ENCODE measurements around the gene OPCML. TPM values are rescaled to one million over a fixed set of nuclear protein-coding genes. Genes with fewer than 3 reads are reported as not detected.

OPCML gene
- total RNA-seq, 2 experiments from 2014 or later: not detected

DNA sequence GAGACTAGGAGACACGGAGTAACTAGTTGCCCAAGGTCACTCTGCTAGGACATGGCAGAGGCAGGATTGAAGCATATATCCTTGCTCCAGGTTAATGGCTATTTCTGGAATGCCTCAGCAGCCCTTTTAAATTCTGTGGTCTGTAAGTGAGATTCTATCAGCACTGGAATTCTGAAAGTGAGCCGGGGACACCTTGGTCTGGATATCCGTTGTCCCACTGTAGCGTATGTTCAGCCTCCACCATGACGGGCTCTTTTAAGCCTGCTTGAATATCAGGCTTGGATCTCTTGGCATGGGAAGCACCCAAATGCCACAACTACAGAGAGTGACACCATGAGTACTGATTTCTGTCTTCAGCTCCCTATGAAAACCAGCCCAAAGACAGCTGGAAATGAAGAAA lies 254.4 kb downstream of the OPCML start:
- H3K9me3 Mint-ChIP-seq (ENCODE audit: insufficient read depth): no peaks in the 10 kb centered on the region
- H3K4me3 Mint-ChIP-seq: no peak overlapping the region
- POLR2A ChIA-PET: no interaction called here
- no peaks in the 10 kb centered on the region for H3K27me3 Mint-ChIP-seq (ENCODE audit: low read depth)
- H3K27ac Mint-ChIP-seq: no peak overlapping the region
- no peak for ATAC-seq
- CTCF ChIA-PET: no interaction called here
- H3K36me3 Mint-ChIP-seq (ENCODE audit: low read depth): no peaks in the 10 kb centered on the region
- DNase-seq: no peak
- H3K4me1 Mint-ChIP-seq (ENCODE audit: low read depth): no peaks in the 10 kb centered on the region

DNA sequence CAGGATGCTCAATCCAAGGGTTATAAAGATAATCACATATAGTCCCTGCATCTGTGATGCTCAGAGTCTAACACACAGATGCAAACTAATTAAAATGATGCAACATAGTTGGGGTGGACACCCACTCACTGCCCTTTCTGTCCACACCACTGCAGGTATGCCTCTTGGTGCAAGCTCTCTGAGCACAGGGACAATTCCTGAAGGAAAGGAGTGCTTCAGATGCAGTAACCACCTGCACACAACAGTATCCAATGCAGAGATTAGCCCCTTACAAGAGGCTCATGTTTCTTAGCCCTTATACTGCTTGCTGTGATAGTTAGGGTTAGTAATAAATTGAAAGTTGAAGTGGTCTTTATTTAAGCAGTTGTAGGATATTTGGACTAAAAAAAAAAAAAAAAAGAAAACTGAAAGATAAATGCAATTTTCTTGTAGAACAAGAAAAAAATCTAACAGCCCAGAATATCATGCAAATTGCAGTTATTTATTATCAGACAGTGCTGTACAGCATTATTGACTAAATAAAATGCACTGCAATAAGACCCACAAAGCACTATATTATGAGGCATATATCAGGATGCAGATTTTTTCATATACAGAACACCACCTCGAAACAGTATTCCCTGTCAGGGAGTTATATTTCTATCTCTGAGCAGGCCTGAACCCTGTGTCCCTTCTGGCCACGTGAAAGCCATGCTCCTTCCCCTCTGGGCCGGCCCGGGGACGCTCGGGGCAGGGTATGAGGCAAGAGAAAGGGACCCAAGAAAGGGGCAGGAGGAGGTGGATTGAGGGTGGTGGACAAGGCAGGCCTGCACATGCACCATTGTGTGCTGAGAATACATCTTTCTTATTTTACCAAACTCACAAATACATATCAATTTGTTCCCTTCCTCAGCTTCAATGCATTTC lies 260.2 kb downstream of the OPCML start:
- DNase-seq (no peak), ATAC-seq (no peak)
- no peaks in the 10 kb centered on the region for H3K9me3 Mint-ChIP-seq (ENCODE audit: insufficient read depth)
- ChIA-PET CTCF (no interaction called here), POLR2A (no interaction called here)
- no peaks in the 10 kb centered on the region for H3K27me3 Mint-ChIP-seq (ENCODE audit: low read depth)
- H3K4me1 Mint-ChIP-seq (ENCODE audit: low read depth): no peaks in the 10 kb centered on the region
- H3K4me3 Mint-ChIP-seq: no peak overlapping the region
- no peak overlapping the region for H3K27ac Mint-ChIP-seq
- H3K36me3 Mint-ChIP-seq (ENCODE audit: low read depth): no peaks in the 10 kb centered on the region

DNA sequence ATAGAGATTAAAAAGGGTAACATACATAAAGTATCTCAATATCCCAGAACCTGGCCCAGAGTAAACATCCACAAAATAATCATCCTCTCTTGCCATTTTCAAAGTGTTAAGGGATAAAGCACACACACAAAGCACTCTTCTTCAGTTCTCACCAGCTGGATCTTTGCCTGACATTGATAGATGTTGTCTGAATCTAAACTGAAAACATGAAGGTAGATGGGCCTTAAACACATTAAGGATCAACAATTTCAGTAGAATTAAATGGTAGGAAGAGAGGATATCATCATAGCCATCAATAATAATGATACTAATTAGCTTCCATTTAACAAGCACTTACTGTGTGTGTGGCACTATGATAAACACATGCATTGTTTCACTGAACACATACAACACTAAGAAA lies 261.1 kb downstream of the OPCML start:
- Mint-ChIP-seq H3K27ac (no peak overlapping the region), H3K4me1 (ENCODE audit: low read depth) (no peaks in the 10 kb centered on the region), H3K36me3 (ENCODE audit: low read depth) (no peaks in the 10 kb centered on the region), H3K9me3 (ENCODE audit: insufficient read depth) (no peaks in the 10 kb centered on the region), H3K27me3 (ENCODE audit: low read depth) (no peaks in the 10 kb centered on the region), H3K4me3 (no peak overlapping the region)
- DNase-seq (no peak), ATAC-seq (no peak)
- ChIA-PET POLR2A (no interaction called here), CTCF (no interaction called here)

DNA sequence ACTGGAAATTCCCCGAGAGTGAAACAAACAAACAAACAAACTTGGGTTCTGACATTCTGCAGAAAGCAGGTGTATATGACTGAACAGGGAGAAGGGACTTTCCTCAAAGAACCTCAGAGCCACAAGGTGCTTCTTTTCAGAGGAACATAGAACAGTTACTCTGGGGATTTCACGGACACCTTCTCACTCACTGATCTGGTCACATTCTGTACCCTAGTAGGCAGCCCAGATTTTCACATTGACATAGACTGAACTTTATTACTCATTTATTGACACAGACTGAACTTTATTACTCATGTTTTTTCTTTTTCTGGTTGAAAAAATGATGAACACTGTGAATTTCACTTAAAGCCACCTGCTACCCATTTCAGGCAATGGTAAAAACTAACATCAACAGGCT lies 263.0 kb downstream of the OPCML start:
- H3K27ac Mint-ChIP-seq: no peak overlapping the region
- DNase-seq: no peak
- H3K36me3 Mint-ChIP-seq (ENCODE audit: low read depth): no peaks in the 10 kb centered on the region
- H3K4me1 Mint-ChIP-seq (ENCODE audit: low read depth): no peaks in the 10 kb centered on the region
- POLR2A ChIA-PET: no interaction called here
- no peaks in the 10 kb centered on the region for H3K9me3 Mint-ChIP-seq (ENCODE audit: insufficient read depth)
- H3K4me3 Mint-ChIP-seq: no peak overlapping the region
- H3K27me3 Mint-ChIP-seq (ENCODE audit: low read depth): no peaks in the 10 kb centered on the region
- CTCF ChIA-PET: no interaction called here
- ATAC-seq: no peak

DNA sequence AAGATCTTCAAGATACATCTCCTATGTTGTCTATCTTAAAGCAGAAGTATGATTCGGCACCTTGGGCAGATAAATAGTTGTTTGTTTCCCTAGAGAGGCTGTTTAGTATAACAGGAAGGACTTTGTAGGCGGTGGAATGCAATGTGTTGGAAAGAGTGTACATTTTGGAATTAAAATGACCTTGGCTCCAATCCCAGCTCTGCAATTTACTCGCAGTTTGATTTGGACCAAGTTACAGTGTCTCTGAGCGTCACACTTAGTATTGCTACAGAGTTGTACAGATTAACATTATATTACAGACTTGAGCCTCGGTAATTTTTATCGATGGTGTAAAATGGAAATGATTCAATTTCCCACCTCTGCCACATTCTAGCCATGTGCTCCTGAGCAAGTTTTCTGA lies 265.3 kb downstream of the OPCML start:
- ChIA-PET POLR2A (no interaction called here), CTCF (no interaction called here)
- H3K27ac Mint-ChIP-seq: no peak overlapping the region
- no peaks in the 10 kb centered on the region for H3K4me1 Mint-ChIP-seq (ENCODE audit: low read depth)
- ATAC-seq (no peak), DNase-seq (no peak)
- no peaks in the 10 kb centered on the region for H3K27me3 Mint-ChIP-seq (ENCODE audit: low read depth)
- no peak overlapping the region for H3K4me3 Mint-ChIP-seq
- no peaks in the 10 kb centered on the region for H3K36me3 Mint-ChIP-seq (ENCODE audit: low read depth)
- no peaks in the 10 kb centered on the region for H3K9me3 Mint-ChIP-seq (ENCODE audit: insufficient read depth)

DNA sequence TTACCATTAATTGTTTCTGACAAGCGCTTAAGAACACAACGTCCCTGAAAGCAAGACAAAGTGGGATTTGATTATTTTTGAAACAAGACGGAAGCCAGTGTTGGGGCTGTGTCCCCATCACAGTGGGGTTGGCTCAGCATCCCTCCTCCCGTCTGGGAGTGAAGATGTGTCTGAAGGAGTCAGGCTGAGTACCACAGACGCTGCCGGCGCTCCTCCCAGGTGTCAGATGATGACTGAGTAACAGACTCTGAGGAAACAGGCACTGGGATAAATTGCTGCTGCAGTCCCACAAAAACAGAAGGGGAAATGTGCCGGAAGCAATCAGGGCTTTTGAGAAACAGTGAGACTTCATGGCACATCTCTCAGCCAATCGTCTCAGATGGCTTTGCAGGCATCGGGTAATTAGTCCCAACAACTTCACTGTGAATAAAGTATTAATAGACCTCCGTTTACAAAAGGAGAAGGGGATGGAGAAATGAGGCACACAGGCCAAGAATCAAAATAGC lies 266.7 kb downstream of the OPCML start:
- ChIA-PET POLR2A (no interaction called here), CTCF (no interaction called here)
- no peaks in the 10 kb centered on the region for H3K4me1 Mint-ChIP-seq (ENCODE audit: low read depth)
- no peak overlapping the region for H3K4me3 Mint-ChIP-seq
- ATAC-seq: no peak
- H3K36me3 Mint-ChIP-seq (ENCODE audit: low read depth): no peaks in the 10 kb centered on the region
- H3K27me3 Mint-ChIP-seq (ENCODE audit: low read depth): no peaks in the 10 kb centered on the region
- H3K9me3 Mint-ChIP-seq (ENCODE audit: insufficient read depth): no peaks in the 10 kb centered on the region
- no peak for DNase-seq
- no peak overlapping the region for H3K27ac Mint-ChIP-seq

DNA sequence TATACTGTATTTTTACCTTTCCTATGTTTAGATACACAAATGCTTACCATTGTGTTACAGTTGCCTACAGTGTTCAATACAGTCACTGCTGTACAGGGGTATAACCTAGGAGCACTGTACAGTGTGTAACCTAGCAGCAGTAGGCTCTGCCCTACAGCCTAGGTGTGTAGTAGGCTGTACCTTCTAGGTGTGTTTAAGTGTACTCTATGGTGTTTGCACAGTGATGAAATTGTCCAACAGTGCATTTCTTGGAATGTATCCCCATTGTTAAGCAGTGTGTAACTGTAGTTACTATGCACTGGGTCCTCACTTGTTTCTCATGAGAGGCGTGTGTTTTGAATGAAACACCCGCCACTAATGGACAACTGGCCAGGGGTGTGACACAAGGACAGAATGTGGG lies 269.0 kb downstream of the OPCML start:
- DNase-seq (no peak), ATAC-seq (no peak)
- no peaks in the 10 kb centered on the region for H3K27me3 Mint-ChIP-seq (ENCODE audit: low read depth)
- ChIA-PET POLR2A (no interaction called here), CTCF (no interaction called here)
- no peaks in the 10 kb centered on the region for H3K9me3 Mint-ChIP-seq (ENCODE audit: insufficient read depth)
- no peaks in the 10 kb centered on the region for H3K36me3 Mint-ChIP-seq (ENCODE audit: low read depth)
- no peak overlapping the region for H3K4me3 Mint-ChIP-seq
- no peaks in the 10 kb centered on the region for H3K4me1 Mint-ChIP-seq (ENCODE audit: low read depth)
- H3K27ac Mint-ChIP-seq: no peak overlapping the region

DNA sequence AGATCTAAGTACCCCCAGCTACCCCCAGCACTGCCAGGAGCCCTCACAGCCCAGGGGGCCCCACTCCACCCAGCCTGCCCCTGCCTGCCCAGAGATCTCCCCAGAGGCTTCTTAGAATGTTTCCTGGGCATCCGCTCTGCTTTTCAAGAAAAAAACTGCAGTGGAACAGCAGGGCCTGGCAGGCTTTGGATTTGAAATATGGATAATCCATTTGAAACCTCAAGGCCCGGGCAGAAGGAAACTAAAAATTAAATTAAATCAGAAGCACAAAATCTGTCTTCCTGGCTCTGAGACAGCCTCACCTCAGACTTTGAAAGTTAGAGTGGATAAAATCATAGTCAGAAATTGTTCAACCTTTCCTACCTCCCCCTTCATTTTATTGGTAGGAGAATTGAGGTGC lies 273.6 kb downstream of the OPCML start:
- CTCF ChIA-PET: no interaction called here
- DNase-seq (no peak), ATAC-seq (no peak)
- Mint-ChIP-seq H3K4me3 (no peak overlapping the region), H3K27ac (no peak overlapping the region), H3K27me3 (ENCODE audit: low read depth) (peaks cover 3% of the 10 kb centered on the region), H3K9me3 (ENCODE audit: insufficient read depth) (no peaks in the 10 kb centered on the region), H3K4me1 (ENCODE audit: low read depth) (no peaks in the 10 kb centered on the region), H3K36me3 (ENCODE audit: low read depth) (no peaks in the 10 kb centered on the region)
- POLR2A ChIA-PET: no interaction called here

DNA sequence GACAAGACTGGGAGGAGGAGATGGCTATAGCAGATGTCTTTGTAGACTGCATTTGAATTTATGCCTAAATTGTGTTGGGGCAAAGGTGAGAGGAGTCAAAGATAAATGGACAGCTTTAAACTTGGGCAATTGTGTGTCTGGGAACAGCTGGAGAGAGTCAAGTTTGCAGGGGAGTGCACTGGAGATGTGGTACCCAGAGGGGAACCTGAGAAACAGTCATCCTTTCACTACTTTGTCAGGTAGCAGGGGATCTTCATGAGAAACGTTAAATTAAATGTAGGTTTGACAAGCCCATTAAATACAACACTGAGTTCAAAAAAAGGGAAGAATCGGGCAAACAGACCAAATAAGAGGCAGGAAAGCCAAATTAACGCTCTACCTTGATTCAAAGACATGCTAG lies 277.7 kb downstream of the OPCML start:
- no peaks in the 10 kb centered on the region for H3K36me3 Mint-ChIP-seq (ENCODE audit: low read depth)
- H3K9me3 Mint-ChIP-seq (ENCODE audit: insufficient read depth): no peaks in the 10 kb centered on the region
- no peak overlapping the region for H3K4me3 Mint-ChIP-seq
- H3K4me1 Mint-ChIP-seq (ENCODE audit: low read depth): no peaks in the 10 kb centered on the region
- H3K27me3 Mint-ChIP-seq (ENCODE audit: low read depth): peaks cover 3% of the 10 kb centered on the region
- DNase-seq (no peak), ATAC-seq (no peak)
- H3K27ac Mint-ChIP-seq: no peak overlapping the region
- CTCF ChIA-PET: no interaction called here
- POLR2A ChIA-PET: no interaction called here

DNA sequence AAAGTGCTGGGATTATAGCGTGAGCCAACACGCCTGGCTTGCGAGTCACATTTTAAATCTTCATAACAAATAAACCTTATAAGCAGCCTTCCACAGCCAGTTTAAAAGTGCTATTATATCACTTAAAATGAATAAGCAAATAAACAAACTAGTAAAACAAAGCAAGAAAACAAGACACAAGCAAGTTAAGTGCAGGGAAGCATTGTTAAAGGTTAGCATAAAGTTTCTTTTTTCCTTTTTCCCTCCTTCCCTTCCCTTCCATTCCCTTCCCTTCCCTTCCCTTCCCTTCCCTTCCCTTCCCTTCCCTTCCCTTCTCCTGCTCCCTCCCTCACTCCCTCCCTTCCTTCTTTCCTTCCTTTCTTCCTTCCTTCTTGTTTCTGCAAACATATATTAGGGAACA lies 278.7 kb downstream of the OPCML start:
- ChIA-PET CTCF (no interaction called here), POLR2A (no interaction called here)
- Mint-ChIP-seq H3K36me3 (ENCODE audit: low read depth) (no peaks in the 10 kb centered on the region), H3K27me3 (ENCODE audit: low read depth) (peaks cover 3% of the 10 kb centered on the region), H3K4me1 (ENCODE audit: low read depth) (no peaks in the 10 kb centered on the region), H3K27ac (no peak overlapping the region), H3K9me3 (ENCODE audit: insufficient read depth) (no peaks in the 10 kb centered on the region), H3K4me3 (no peak overlapping the region)
- DNase-seq (no peak), ATAC-seq (no peak)

DNA sequence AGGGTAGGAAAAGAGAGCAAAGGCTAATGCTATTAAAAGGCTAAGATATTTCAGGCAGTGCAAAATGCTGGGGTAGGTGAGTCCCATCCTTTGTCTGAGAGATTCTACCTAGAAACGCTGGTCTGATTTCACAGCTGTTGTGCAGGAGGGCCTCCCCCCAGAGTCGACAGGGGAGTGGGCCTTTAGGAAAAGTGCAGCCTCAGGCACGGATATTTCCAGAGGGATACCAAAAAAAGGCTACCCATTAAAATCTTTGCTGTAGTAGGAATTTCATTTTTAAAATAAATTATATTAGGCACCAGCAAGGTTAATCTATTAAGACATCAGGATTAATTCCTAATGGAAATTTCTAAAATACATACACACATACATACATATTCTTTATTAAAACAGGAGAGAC lies 280.5 kb downstream of the OPCML start:
- H3K9me3 Mint-ChIP-seq (ENCODE audit: insufficient read depth): no peaks in the 10 kb centered on the region
- H3K4me1 Mint-ChIP-seq (ENCODE audit: low read depth): no peaks in the 10 kb centered on the region
- H3K27ac Mint-ChIP-seq: no peak overlapping the region
- H3K4me3 Mint-ChIP-seq: no peak overlapping the region
- peaks cover 3% of the 10 kb centered on the region for H3K27me3 Mint-ChIP-seq (ENCODE audit: low read depth)
- ATAC-seq: no peak
- no peaks in the 10 kb centered on the region for H3K36me3 Mint-ChIP-seq (ENCODE audit: low read depth)
- DNase-seq: no peak
- ChIA-PET CTCF (no interaction called here), POLR2A (no interaction called here)

DNA sequence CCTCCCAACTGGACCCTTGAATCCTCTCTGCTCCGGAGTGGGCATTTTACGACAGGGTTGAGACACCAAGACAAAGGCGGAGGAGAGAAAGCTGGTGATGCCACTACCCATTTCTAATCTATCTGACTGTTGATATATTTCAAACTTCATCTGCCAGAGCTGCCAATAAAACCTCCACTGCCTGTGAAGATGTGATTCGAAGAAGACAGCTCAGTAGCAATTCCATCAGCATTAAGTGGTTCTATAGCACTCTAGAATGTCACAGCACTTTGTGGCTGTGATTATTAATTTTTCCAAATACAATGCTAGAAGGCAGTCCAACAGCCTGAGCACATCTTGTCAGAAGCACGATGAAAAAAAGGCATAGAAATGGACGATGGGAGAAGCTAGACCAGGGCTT lies 282.8 kb downstream of the OPCML start:
- no peak overlapping the region for H3K4me3 Mint-ChIP-seq
- ATAC-seq: no peak
- H3K4me1 Mint-ChIP-seq (ENCODE audit: low read depth): no peaks in the 10 kb centered on the region
- H3K9me3 Mint-ChIP-seq (ENCODE audit: insufficient read depth): no peaks in the 10 kb centered on the region
- ChIA-PET CTCF (no interaction called here), POLR2A (no interaction called here)
- H3K27me3 Mint-ChIP-seq (ENCODE audit: low read depth): peaks cover 1% of the 10 kb centered on the region
- DNase-seq: no peak
- no peaks in the 10 kb centered on the region for H3K36me3 Mint-ChIP-seq (ENCODE audit: low read depth)
- H3K27ac Mint-ChIP-seq: no peak overlapping the region

DNA sequence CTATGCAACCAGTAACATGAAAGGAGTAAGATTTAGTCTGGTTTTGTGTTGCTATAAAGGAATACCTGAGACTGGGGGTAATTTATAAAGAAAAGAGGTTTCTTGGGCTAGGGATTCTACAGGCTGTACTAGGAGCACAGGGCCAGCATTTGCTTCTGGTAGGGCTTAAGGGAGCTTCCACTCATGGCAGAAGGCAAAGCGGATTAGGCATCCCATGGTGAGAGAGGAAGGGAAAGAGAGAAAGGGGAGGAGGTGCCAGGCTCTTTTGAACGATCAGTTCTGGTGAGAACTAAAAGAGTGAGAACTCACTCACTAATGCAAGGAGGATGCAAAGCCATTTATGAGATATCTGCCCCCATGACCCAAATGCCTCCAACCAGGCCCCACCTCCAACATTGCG lies 283.2 kb downstream of the OPCML start:
- H3K27me3 Mint-ChIP-seq (ENCODE audit: low read depth): no peaks in the 10 kb centered on the region
- H3K36me3 Mint-ChIP-seq (ENCODE audit: low read depth): no peaks in the 10 kb centered on the region
- no peak overlapping the region for H3K4me3 Mint-ChIP-seq
- ChIA-PET CTCF (no interaction called here), POLR2A (no interaction called here)
- DNase-seq (no peak), ATAC-seq (no peak)
- no peak overlapping the region for H3K27ac Mint-ChIP-seq
- H3K4me1 Mint-ChIP-seq (ENCODE audit: low read depth): no peaks in the 10 kb centered on the region
- no peaks in the 10 kb centered on the region for H3K9me3 Mint-ChIP-seq (ENCODE audit: insufficient read depth)

Measured in activated CD8-positive, alpha-beta T cell treated with anti-CD3 and anti-CD28 coated beads, Interleukin-2, amount 10 ng/mL, durations not matched to agents 7 days and 5 days (primary cell).